ENCODE measurements around the gene SLC22A14. TPM values are rescaled to one million over a fixed set of nuclear protein-coding genes. Genes with fewer than 3 reads are reported as not detected.

SLC22A14 gene
- total RNA-seq, 4 donors from 2014 or later, result 0.13 TPM; not detected in 3

Small RNAs within 50 kb of the gene (small RNA-seq; reads per million reads assigned to genes)
- gene RNU6-235P, result 0 reads per million in 4 donors

Other genes with a start within 250 kb of the SLC22A14 start
- gene DLEC1, start 243.1 kb upstream of the SLC22A14 start, total RNA-seq, result under 1 TPM; 0.07 to 0.78 (median 0.16) TPM
- 10 to 100 TPM; 28.3 to 46.6 (median 41.2) TPM for gene ACAA1, start 145.2 kb upstream of the SLC22A14 start, total RNA-seq
- 10 to 100 TPM; 18.5 to 36.8 (median 29.6) TPM for gene MYD88, start 143.6 kb upstream of the SLC22A14 start, total RNA-seq
- 10 to 100 TPM; 29.5 to 41.0 (median 34.3) TPM for gene OXSR1, start 116.8 kb upstream of the SLC22A14 start, total RNA-seq
- gene SLC22A13, start 16.5 kb upstream of the SLC22A14 start, total RNA-seq, result 1 to 10 TPM in 1 of 4 donors, under 1 TPM in 3; 0.16 to 1.3 (median 0.69) TPM
- 1 to 10 TPM in 3 of 4 donors, under 1 TPM in 1; 0.87 to 2.2 (median 1.8) TPM for gene XYLB, start 64.5 kb downstream of the SLC22A14 start, total RNA-seq
- 1 to 10 TPM; 5.5 to 9.2 (median 7.6) TPM for gene ACVR2B, start 171.6 kb downstream of the SLC22A14 start, total RNA-seq
- gene EXOG, start 214.0 kb downstream of the SLC22A14 start, total RNA-seq, result 10 to 100 TPM; 10.5 to 38.3 (median 19.3) TPM

Data from gastroesophageal sphincter (tissue), 4 donors.